Type B pancreatic cell (in vitro differentiated cells): ENCODE data around the gene GBF1. TPM values are rescaled to one million over a fixed set of nuclear protein-coding genes. Genes with fewer than 3 reads are reported as not detected.

ENCODE experiments used
- DNase-seq: peaks from one replicate; pipeline ENCODE4 v3.0.0; 2021; ENCODE audit warnings: mixed read lengths; ENCODE audit not compliant: unreplicated experiment; ENCODE audit errors: extremely low spot score
- H3K27ac Mint-ChIP-seq: 2 replicates; pipeline ENCODE4 v1.8.0; 2021; ENCODE audit warnings: mild to moderate bottlenecking, mixed read lengths
- H3K27me3 Mint-ChIP-seq: 2 replicates; pipeline ENCODE4 v1.8.0; 2021; ENCODE audit warnings: mixed read lengths
- H3K36me3 Mint-ChIP-seq: 2 replicates; pipeline ENCODE4 v1.8.0; 2021; ENCODE audit warnings: mixed read lengths
- H3K4me1 Mint-ChIP-seq: one replicate; pipeline ENCODE4 v1.8.0; 2021; ENCODE audit warnings: mixed read lengths; ENCODE audit not compliant: unreplicated experiment
- H3K4me3 Mint-ChIP-seq: 2 replicates; pipeline ENCODE4 v1.8.0; 2021; ENCODE audit warnings: mild to moderate bottlenecking, mixed read lengths
- H3K9me3 Mint-ChIP-seq: 2 replicates; pipeline ENCODE4 v1.8.0; 2021; ENCODE audit warnings: mixed read lengths
- CTCF ChIP-seq: fragments of 200-600 bp; sonication (generic); conservative IDR thresholded peaks from 2 replicates; pipeline ENCODE4 v1.5.0; 2021; ENCODE audit warnings: antibody characterized with exemption, mild to moderate bottlenecking
- total RNA-seq: library from RNA; stranded (reverse); gene quantifications from 2 replicates; pipeline ENCODE4 v1.2.1, GENCODE V29; 2021; ENCODE audit warnings: low replicate concordance

Gene GBF1
- total RNA-seq, 1 donor from 2014 or later, result 48.7 TPM

GRCh38 chr10:102352066-102352715, 106.9 kb downstream of the GBF1 start:
- Mint-ChIP-seq H3K27me3 (no peaks in the 10 kb centered on the region), H3K4me1 (no peaks in the 10 kb centered on the region), H3K4me3 (no peak overlapping the region), H3K27ac (peak overlapping the region; percentile 42), H3K36me3 (peaks cover 8% of the 10 kb centered on the region), H3K9me3 (no peaks in the 10 kb centered on the region)
- DNase-seq, result no peak
- peak; percentile 96 for TF ChIP-seq CTCF

- no peak for DNase-seq
- no peak for TF ChIP-seq CTCF
- H3K36me3 Mint-ChIP-seq, result peaks cover 14% of the 10 kb centered on the region
- no peaks in the 10 kb centered on the region for H3K4me1 Mint-ChIP-seq
- H3K27ac Mint-ChIP-seq, result no peak overlapping the region
- H3K4me3 Mint-ChIP-seq, result no peak overlapping the region
- H3K9me3 Mint-ChIP-seq, result no peaks in the 10 kb centered on the region
- no peaks in the 10 kb centered on the region for H3K27me3 Mint-ChIP-seq
Observed at GRCh38 chr10:102354451-102354850, 109.1 kb downstream of the GBF1 start.

- Mint-ChIP-seq H3K27ac (no peak overlapping the region), H3K36me3 (peaks cover 39% of the 10 kb centered on the region), H3K27me3 (no peaks in the 10 kb centered on the region), H3K4me3 (no peak overlapping the region), H3K4me1 (no peaks in the 10 kb centered on the region), H3K9me3 (no peaks in the 10 kb centered on the region)
- no peak for DNase-seq
- no peak for TF ChIP-seq CTCF
Observed at GRCh38 chr10:102358712-102359382, 113.5 kb downstream of the GBF1 start.

- H3K4me3 Mint-ChIP-seq, result no peak overlapping the region
- peak overlapping the region; percentile 87 for H3K27ac Mint-ChIP-seq
- DNase-seq, result no peak
- no peaks in the 10 kb centered on the region for H3K9me3 Mint-ChIP-seq
- TF ChIP-seq CTCF, result no peak
- H3K27me3 Mint-ChIP-seq, result no peaks in the 10 kb centered on the region
- no peaks in the 10 kb centered on the region for H3K4me1 Mint-ChIP-seq
- peaks cover 67% of the 10 kb centered on the region for H3K36me3 Mint-ChIP-seq
Observed at GRCh38 chr10:102367441-102367840, 122.1 kb downstream of the GBF1 start.

- Mint-ChIP-seq H3K4me1 (no peaks in the 10 kb centered on the region), H3K27me3 (no peaks in the 10 kb centered on the region), H3K4me3 (no peak overlapping the region)
Observed at GRCh38 chr10:102368077-102368476, 122.7 kb downstream of the GBF1 start.

More at GRCh38 chr10:102368077-102368476, 122.7 kb downstream of the GBF1 start:
- no peaks in the 10 kb centered on the region for H3K9me3 Mint-ChIP-seq
- no peak for DNase-seq
- TF ChIP-seq CTCF, result no peak
- H3K36me3 Mint-ChIP-seq, result peaks cover 62% of the 10 kb centered on the region
- peak overlapping the region; percentile 87 for H3K27ac Mint-ChIP-seq
